Duodenal mucosa (tissue), 2 donors: Measurements from ENCODE around the gene VPS13C.

Experiments used
- H3K27ac ChIP-seq: one replicate; pipeline ENCODE4 v1.7.0; 2013; ENCODE audit warnings: low read depth, low read length
- H3K27me3 ChIP-seq, 2 donors: one replicate each; pipeline ENCODE4 v1.7.0; 2013; ENCODE audit warnings: low read length in 2 of 2, control low read depth in 1 of 2; ENCODE audit not compliant: insufficient read depth in 2 of 2, control insufficient read depth in 1 of 2
- H3K36me3 ChIP-seq, 2 donors: one replicate each; pipeline ENCODE4 v1.7.0; 2013; ENCODE audit warnings: low read length in 2 of 2, control low read depth in 1 of 2; ENCODE audit not compliant: insufficient read depth in 2 of 2, control insufficient read depth in 1 of 2
- H3K4me1 ChIP-seq, 2 donors: one replicate each; pipeline ENCODE4 v1.7.0; 2013; ENCODE audit warnings: low read length in 2 of 2, control low read depth in 1 of 2; ENCODE audit not compliant: insufficient read depth in 2 of 2, control insufficient read depth in 1 of 2
- H3K4me3 ChIP-seq, 2 donors: one replicate each; pipeline ENCODE4 v1.7.0; 2013; ENCODE audit warnings: low read length in 2 of 2, low read depth in 1 of 2
- H3K9ac ChIP-seq, 2 donors: one replicate each; pipeline ENCODE4 v1.7.0; 2013; ENCODE audit warnings: low read length in 2 of 2, low read depth in 1 of 2
- H3K9me3 ChIP-seq, 2 donors: one replicate each; pipeline ENCODE4 v1.7.0; 2013; ENCODE audit warnings: low read length in 2 of 2, control low read depth in 1 of 2; ENCODE audit not compliant: control insufficient read depth in 1 of 2

The VPS13C gene, protein sequence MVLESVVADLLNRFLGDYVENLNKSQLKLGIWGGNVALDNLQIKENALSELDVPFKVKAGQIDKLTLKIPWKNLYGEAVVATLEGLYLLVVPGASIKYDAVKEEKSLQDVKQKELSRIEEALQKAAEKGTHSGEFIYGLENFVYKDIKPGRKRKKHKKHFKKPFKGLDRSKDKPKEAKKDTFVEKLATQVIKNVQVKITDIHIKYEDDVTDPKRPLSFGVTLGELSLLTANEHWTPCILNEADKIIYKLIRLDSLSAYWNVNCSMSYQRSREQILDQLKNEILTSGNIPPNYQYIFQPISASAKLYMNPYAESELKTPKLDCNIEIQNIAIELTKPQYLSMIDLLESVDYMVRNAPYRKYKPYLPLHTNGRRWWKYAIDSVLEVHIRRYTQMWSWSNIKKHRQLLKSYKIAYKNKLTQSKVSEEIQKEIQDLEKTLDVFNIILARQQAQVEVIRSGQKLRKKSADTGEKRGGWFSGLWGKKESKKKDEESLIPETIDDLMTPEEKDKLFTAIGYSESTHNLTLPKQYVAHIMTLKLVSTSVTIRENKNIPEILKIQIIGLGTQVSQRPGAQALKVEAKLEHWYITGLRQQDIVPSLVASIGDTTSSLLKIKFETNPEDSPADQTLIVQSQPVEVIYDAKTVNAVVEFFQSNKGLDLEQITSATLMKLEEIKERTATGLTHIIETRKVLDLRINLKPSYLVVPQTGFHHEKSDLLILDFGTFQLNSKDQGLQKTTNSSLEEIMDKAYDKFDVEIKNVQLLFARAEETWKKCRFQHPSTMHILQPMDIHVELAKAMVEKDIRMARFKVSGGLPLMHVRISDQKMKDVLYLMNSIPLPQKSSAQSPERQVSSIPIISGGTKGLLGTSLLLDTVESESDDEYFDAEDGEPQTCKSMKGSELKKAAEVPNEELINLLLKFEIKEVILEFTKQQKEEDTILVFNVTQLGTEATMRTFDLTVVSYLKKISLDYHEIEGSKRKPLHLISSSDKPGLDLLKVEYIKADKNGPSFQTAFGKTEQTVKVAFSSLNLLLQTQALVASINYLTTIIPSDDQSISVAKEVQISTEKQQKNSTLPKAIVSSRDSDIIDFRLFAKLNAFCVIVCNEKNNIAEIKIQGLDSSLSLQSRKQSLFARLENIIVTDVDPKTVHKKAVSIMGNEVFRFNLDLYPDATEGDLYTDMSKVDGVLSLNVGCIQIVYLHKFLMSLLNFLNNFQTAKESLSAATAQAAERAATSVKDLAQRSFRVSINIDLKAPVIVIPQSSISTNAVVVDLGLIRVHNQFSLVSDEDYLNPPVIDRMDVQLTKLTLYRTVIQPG (N-terminal part only)

DNA sequence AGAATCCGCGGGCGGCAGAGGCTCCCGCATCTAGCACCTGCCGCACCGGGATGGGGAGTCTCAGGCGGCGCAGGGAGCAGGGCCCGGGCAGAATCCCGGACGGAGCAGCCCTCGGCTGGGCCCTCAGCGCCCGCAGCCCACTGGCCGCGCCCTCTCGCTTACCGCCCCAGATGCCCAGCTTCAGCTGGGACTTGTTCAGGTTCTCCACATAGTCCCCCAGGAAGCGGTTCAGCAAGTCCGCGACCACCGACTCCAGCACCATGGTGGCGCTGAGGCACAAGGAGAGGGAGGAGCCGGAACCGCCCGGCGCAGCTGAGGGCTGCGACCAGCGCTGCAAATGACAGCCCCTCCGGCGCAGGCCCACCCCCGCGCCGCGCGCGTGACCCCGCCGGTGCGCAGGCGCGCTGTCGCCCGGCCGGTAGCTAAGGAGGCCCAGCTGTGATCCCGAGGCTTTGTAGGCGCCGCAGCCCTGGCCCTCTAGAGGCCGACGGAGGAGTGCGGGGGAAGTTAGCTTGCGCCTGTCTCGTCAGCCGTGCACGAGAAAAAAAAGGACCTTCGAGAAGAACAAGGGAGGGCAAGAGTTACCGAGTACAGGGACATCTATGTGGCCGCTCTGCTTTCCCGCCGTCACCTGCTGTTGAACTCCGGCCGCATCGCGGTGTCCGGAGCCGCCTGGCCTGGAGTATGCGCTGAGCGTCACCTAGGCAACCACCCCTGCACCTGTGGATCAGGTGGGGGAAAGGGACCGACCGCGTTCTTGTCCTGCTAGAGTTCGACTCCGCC lies at the start of gene VPS13C:
VPS13C (minus strand) TSS at position 335 of the 783 bp plus-strand sequence; CDS start at position 262, 73 bp downstream.
- Histone ChIP-seq H3K4me3 (peak within 1 kb of the TSS; percentile 94 to 95), H3K36me3 (no peaks in the 10 kb centered on the region), H3K9me3 (no peaks in the 10 kb centered on the region), H3K27ac (peak within 1 kb of the TSS; percentile 92), H3K27me3 (no peaks in the 10 kb centered on the region), H3K4me1 (peaks cover 10 to 27% of the 10 kb centered on the region in 2 donors), H3K9ac (peak within 1 kb of the TSS; percentile 80 to 88)

DNA sequence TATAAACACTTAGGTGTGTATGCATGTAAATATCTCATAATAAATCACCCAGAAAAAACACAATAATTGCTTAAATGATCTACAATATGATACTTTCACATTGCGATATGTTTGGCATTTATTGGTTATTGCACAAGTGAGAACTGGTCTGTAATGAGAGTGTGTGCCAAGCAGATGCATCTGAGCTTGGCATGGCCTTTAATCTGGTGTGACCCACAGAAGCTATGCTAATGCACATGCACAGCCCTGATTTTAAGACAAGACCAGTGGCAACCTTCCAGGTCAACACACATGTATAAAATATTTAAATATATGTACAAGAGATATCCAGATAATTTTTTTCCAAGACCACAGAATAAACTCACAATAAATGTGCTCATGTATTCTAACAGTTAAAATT lies 49.2 kb upstream of the VPS13C start:
- H3K4me1 ChIP-seq: peaks cover 17 to 35% of the 10 kb centered on the region in 2 donors
- no peak overlapping the region for H3K27ac ChIP-seq
- no peaks in the 10 kb centered on the region for H3K27me3 ChIP-seq
- no peak overlapping the region for H3K9ac ChIP-seq
- no peak overlapping the region for H3K4me3 ChIP-seq
- no peaks in the 10 kb centered on the region for H3K9me3 ChIP-seq
- no peaks in the 10 kb centered on the region for H3K36me3 ChIP-seq

GRCh38 chr15:62108411-62108810 lies 48.2 kb upstream of the VPS13C start:
- Histone ChIP-seq H3K4me1 (peaks cover 17 to 35% of the 10 kb centered on the region in 2 donors), H3K9ac (no peak overlapping the region), H3K27ac (no peak overlapping the region), H3K36me3 (no peaks in the 10 kb centered on the region), H3K9me3 (no peaks in the 10 kb centered on the region), H3K4me3 (no peak overlapping the region), H3K27me3 (no peaks in the 10 kb centered on the region)

DNA sequence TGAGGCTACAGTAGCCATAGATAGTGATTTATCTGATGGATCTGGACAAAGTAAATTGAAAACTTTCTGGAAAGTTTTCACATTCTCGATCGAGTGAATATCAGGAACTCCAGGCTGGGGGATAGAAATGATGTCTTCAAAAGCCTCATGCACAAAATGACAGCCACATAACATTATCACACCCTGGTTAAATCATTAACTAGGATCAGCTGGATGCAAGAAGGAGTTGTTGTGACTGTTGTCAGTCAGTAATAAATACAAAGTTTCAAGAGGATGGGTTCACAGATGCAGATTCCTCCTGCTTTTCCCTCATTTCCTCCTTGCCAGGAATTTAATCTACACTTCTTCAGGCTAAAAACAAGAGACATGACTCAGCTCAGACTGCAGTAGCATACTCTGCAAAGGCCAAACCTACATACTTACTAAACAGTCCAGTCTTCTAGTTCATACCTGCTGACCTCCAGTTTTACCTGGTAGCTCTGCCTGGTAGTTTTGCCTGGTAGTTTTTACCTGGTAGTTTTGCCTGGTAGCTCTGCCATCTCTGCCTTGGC lies 47.4 kb upstream of the VPS13C start:
- H3K9ac ChIP-seq: no peak overlapping the region
- no peak overlapping the region for H3K27ac ChIP-seq
- H3K4me1 ChIP-seq: peaks cover 12 to 32% of the 10 kb centered on the region in 2 donors
- no peaks in the 10 kb centered on the region for H3K36me3 ChIP-seq
- no peaks in the 10 kb centered on the region for H3K27me3 ChIP-seq
- no peaks in the 10 kb centered on the region for H3K9me3 ChIP-seq
- no peak overlapping the region for H3K4me3 ChIP-seq

- no peak overlapping the region for H3K27ac ChIP-seq
- no peak overlapping the region for H3K4me3 ChIP-seq
- peaks cover 12 to 20% of the 10 kb centered on the region in 2 donors for H3K4me1 ChIP-seq
- no peaks in the 10 kb centered on the region for H3K27me3 ChIP-seq
- H3K9ac ChIP-seq: no peak overlapping the region
- H3K36me3 ChIP-seq: no peaks in the 10 kb centered on the region
- no peaks in the 10 kb centered on the region for H3K9me3 ChIP-seq
These were observed 45.8 kb upstream of the VPS13C start for GRCh38 chr15:62106096-62106495.

- Histone ChIP-seq H3K27me3 (no peaks in the 10 kb centered on the region), H3K4me3 (no peak overlapping the region), H3K36me3 (no peaks in the 10 kb centered on the region), H3K9me3 (no peaks in the 10 kb centered on the region), H3K27ac (no peak overlapping the region), H3K9ac (no peak overlapping the region), H3K4me1 (peaks cover 6 to 12% of the 10 kb centered on the region in 2 donors)
These were observed 45.0 kb upstream of the VPS13C start for GRCh38 chr15:62105266-62105665.

- Histone ChIP-seq H3K27me3 (no peaks in the 10 kb centered on the region), H3K36me3 (no peaks in the 10 kb centered on the region), H3K9ac (no peak overlapping the region), H3K4me3 (no peak overlapping the region), H3K27ac (no peak overlapping the region), H3K4me1 (peaks cover 2 to 8% of the 10 kb centered on the region in 2 donors), H3K9me3 (no peaks in the 10 kb centered on the region)
These were observed 44.6 kb upstream of the VPS13C start for GRCh38 chr15:62104846-62105245.

- Histone ChIP-seq H3K4me3 (no peak overlapping the region), H3K27ac (no peak overlapping the region), H3K9me3 (no peaks in the 10 kb centered on the region), H3K4me1 (peaks cover 0 to 7% of the 10 kb centered on the region in 2 donors), H3K27me3 (no peaks in the 10 kb centered on the region), H3K9ac (no peak overlapping the region), H3K36me3 (no peaks in the 10 kb centered on the region)
These were observed 44.2 kb upstream of the VPS13C start for GRCh38 chr15:62104401-62104800.

DNA sequence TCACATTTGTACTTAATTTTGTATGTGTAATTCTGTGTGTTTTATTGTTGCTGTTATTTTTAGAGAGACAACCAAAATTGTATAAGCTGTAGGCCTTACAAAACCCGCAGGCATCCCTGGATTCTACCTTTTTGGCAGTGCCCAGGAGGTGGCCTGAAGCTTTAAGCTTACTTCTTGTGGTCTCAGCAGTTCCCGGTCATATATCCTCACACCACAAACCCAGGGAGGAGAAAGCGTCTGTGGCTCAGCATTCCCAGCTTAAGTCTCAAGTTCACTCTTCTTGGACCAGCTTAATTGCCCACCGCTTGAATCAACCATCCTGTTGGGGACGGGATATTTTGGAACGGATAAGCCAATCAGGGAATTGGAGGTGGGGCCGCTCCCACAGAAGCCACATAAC lies 43.2 kb upstream of the VPS13C start:
- no peak overlapping the region for H3K9ac ChIP-seq
- no peak overlapping the region for H3K4me3 ChIP-seq
- H3K4me1 ChIP-seq: peaks cover 0 to 7% of the 10 kb centered on the region in 2 donors
- no peaks in the 10 kb centered on the region for H3K9me3 ChIP-seq
- no peaks in the 10 kb centered on the region for H3K36me3 ChIP-seq
- H3K27ac ChIP-seq: no peak overlapping the region
- H3K27me3 ChIP-seq: no peaks in the 10 kb centered on the region
